SJSA1 (cell line): ENCODE results near the gene ADK. TPM values are rescaled to one million over a fixed set of nuclear protein-coding genes. Genes with fewer than 3 reads are reported as not detected.
"Not testable (repeated sequence)": the region's sequence is repeated elsewhere in the genome, so short reads cannot be mapped to it uniquely, and the experiment has no call there.

Experiments
- DNase-seq, 2 experiments: peaks; one replicate each; pipeline ENCODE4 v3.0.0-alpha.2; 2015 to 2020; ENCODE audit warnings: low spot score in 2 of 2, low read depth in 1 of 2
- H3K27ac ChIP-seq: fragments of 250-450 bp; sonication (Bioruptor Pico); 2 replicates; pipeline ENCODE4 v1.5.1; 2020; ENCODE audit warnings: mild to moderate bottlenecking, moderate library complexity
- H3K27me3 ChIP-seq: fragments of 250-450 bp; sonication (Bioruptor Pico); replicated peaks from 2 replicates; pipeline ENCODE4 v1.5.1; 2020; ENCODE audit warnings: mild to moderate bottlenecking, moderate library complexity
- H3K36me3 ChIP-seq: fragments of 250-450 bp; sonication (Bioruptor Pico); 2 replicates; pipeline ENCODE4 v1.5.1; 2020; ENCODE audit warnings: mild to moderate bottlenecking
- H3K4me1 ChIP-seq: fragments of 250-450 bp; sonication (Bioruptor Pico); replicated peaks from 2 replicates; pipeline ENCODE4 v1.6.1; 2021; ENCODE audit warnings: mild to moderate bottlenecking
- H3K4me3 ChIP-seq: fragments of 250-450 bp; sonication (Bioruptor Pico); 2 replicates; pipeline ENCODE4 v1.5.1; 2020; ENCODE audit warnings: mild to moderate bottlenecking
- H3K9me3 ChIP-seq: fragments of 250-450 bp; sonication (Bioruptor Pico); replicated peaks from 2 replicates; pipeline ENCODE4 v1.5.1; 2020; ENCODE audit warnings: mild to moderate bottlenecking
- total RNA-seq: library from RNA; depleted of rRNA; stranded (reverse); fragments of >200 nt; shearing (Covaris generic); gene quantifications from 2 replicates; pipeline ENCODE4 v1.2.3, GENCODE V29; 2014

Gene ADK
- total RNA-seq, 1 experiment from 2014 or later: 63.0 TPM

DNA sequence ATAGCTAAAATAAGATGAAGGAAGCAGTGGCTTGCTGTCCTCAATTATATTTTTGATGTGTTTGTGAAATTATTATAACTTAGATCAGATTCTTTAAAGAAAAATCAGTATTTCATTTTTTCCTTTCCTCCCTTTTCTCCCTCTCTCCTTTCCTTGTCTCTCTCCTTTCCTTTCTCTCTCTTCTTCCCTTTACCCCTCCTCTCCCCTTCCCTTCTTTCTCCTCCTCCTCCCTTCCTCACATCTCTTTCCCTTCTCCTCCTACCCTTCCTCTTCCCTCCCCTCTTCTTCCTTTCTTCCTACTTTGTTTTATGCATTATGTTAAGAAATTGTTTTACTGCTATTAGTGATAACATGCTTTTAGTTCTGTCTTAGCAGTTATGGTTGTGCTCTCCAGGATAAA lies 171.5 kb downstream of the ADK start:
- H3K27me3 ChIP-seq: no peaks in the 10 kb centered on the region
- H3K4me3 ChIP-seq: no peak overlapping the region
- no peaks in the 10 kb centered on the region for H3K9me3 ChIP-seq
- H3K27ac ChIP-seq: no peak overlapping the region
- 0 out of 2 replicates have a peak, but pooled peaks cover 2% of the 10 kb centered on the region for H3K36me3 ChIP-seq
- no peaks in the 10 kb centered on the region for H3K4me1 ChIP-seq
- no peak for DNase-seq

DNA sequence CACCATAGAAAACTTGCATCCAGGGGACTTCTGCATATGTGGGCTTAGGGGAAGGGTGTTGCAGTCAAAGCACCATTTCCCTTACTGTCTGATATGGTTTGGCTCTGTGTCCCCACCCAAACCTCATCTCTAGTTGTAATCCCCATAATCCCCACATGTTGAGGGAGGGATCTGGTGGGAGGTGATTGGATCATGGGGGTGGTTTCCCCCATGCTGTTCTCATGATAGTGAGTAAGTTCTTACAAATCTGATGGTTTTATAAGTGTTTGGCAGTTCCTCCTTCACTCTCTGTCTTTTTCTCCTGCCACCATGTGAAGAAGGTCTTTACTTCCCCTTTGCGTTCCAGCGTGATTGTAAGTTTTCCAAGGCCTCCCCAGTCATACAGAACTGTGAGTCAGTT lies 177.4 kb downstream of the ADK start:
- H3K4me1 ChIP-seq: no peaks in the 10 kb centered on the region
- no peak overlapping the region for H3K4me3 ChIP-seq
- H3K27ac ChIP-seq: no peak overlapping the region
- no peaks in the 10 kb centered on the region for H3K9me3 ChIP-seq
- DNase-seq: no peak
- no peaks in the 10 kb centered on the region for H3K36me3 ChIP-seq
- no peaks in the 10 kb centered on the region for H3K27me3 ChIP-seq

DNA sequence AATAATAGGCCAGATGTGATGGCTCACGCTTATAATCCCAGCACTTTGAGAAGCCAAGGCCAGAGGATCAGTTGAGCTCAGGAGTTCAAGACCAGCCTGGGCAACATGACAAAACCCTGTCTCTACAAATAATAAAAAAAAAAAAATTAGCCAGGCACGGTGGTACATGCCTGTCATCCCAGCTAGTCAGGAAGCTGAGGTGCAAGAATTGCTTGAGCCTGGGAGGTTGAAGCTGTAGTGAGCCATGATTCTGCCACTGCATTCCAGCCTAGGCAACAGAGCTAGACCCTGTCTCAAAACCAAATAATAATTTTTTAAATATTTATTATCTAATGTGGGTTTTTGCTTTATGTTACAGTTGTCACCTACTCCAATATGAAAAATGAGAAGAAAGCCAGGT lies 178.9 kb downstream of the ADK start:
- DNase-seq: no peak
- no peak overlapping the region for H3K27ac ChIP-seq

GRCh38 chr10:74330646-74331045 lies 179.6 kb downstream of the ADK start:
- Histone ChIP-seq H3K27ac (no peak overlapping the region), H3K4me1 (no peaks in the 10 kb centered on the region), H3K27me3 (no peaks in the 10 kb centered on the region), H3K36me3 (no peaks in the 10 kb centered on the region), H3K4me3 (no peak overlapping the region), H3K9me3 (no peaks in the 10 kb centered on the region)
- no peak for DNase-seq

More for the DNA sequence above, 178.9 kb downstream of the ADK start:
- Histone ChIP-seq H3K36me3 (no peaks in the 10 kb centered on the region), H3K4me3 (no peak overlapping the region), H3K27me3 (no peaks in the 10 kb centered on the region), H3K4me1 (no peaks in the 10 kb centered on the region), H3K9me3 (no peaks in the 10 kb centered on the region)

DNA sequence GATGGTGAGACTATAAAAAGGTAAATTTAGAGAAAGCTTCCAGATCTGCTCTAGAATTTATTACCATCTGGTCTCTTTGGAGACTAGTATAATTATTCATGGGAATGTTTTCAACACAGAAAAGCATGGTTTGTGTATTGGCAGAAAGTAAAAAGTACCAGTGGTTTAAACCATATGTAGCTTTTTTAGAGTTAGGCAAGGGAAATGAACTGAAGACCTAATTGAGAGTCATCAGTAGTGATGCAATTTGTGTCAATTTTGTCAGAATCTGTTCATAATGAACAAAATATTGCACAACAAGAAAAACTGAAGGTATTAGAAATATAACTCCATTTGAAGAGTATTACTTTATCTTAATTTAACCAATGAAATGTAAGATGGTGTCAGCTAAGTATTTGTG lies 181.4 kb downstream of the ADK start:
- Histone ChIP-seq H3K36me3 (no peaks in the 10 kb centered on the region), H3K27ac (no peak overlapping the region), H3K4me3 (no peak overlapping the region), H3K9me3 (no peaks in the 10 kb centered on the region), H3K27me3 (no peaks in the 10 kb centered on the region), H3K4me1 (peaks cover 6% of the 10 kb centered on the region)
- DNase-seq: no peak

- Histone ChIP-seq H3K4me3 (no peak overlapping the region), H3K9me3 (no peaks in the 10 kb centered on the region), H3K27ac (no peak overlapping the region), H3K36me3 (no peaks in the 10 kb centered on the region), H3K27me3 (no peaks in the 10 kb centered on the region), H3K4me1 (peaks cover 6% of the 10 kb centered on the region)
- DNase-seq: no peak
Measured at GRCh38 chr10:74333174-74333573, 182.2 kb downstream of the ADK start.

- H3K9me3 ChIP-seq: no peaks in the 10 kb centered on the region
- no peak overlapping the region for H3K27ac ChIP-seq
- no peaks in the 10 kb centered on the region for H3K36me3 ChIP-seq
- DNase-seq: no peak
- peaks cover 6% of the 10 kb centered on the region for H3K4me1 ChIP-seq
- H3K27me3 ChIP-seq: no peaks in the 10 kb centered on the region
- H3K4me3 ChIP-seq: no peak overlapping the region
Measured at GRCh38 chr10:74334221-74334620, 183.2 kb downstream of the ADK start.

DNA sequence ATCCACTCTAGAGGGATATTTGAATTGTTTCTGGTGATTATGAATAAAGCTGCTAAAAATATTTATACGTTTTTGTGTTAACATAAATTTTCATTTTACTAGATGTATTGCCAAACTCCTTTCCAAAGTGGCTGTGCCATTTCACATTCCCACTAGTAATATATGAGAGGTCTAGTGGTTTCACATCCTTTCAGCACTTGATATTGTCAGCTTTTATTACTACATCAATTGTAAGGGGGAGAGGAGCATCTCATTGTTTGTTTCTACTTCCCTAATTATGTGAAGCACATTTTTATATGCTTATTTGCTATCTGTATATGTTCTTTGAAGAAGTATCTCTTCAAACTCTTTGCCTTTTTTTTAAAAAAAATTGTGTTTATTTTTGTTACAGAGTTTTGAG lies 184.5 kb downstream of the ADK start:
- H3K4me1 ChIP-seq: peaks cover 6% of the 10 kb centered on the region
- H3K9me3 ChIP-seq: no peaks in the 10 kb centered on the region
- H3K27me3 ChIP-seq: no peaks in the 10 kb centered on the region
- H3K27ac ChIP-seq: no peak overlapping the region
- H3K4me3 ChIP-seq: no peak overlapping the region
- DNase-seq: no peak
- H3K36me3 ChIP-seq: no peaks in the 10 kb centered on the region

- Histone ChIP-seq H3K27ac (no peak overlapping the region), H3K4me1 (peaks cover 6% of the 10 kb centered on the region), H3K4me3 (no peak overlapping the region), H3K36me3 (no peaks in the 10 kb centered on the region), H3K9me3 (no peaks in the 10 kb centered on the region), H3K27me3 (no peaks in the 10 kb centered on the region)
- DNase-seq: peak in 1 of 2 experiments; percentile 6
Measured at GRCh38 chr10:74337330-74338016, 186.5 kb downstream of the ADK start.

- H3K27ac ChIP-seq: no peak overlapping the region
- H3K9me3 ChIP-seq: 0 out of 2 replicates have a peak, but pooled peaks cover 9% of the 10 kb centered on the region
- no peaks in the 10 kb centered on the region for H3K27me3 ChIP-seq
- peaks cover 9% of the 10 kb centered on the region for H3K36me3 ChIP-seq
- H3K4me3 ChIP-seq: no peak overlapping the region
- no peak for DNase-seq
- H3K4me1 ChIP-seq: no peaks in the 10 kb centered on the region
Measured at GRCh38 chr10:74342991-74343390, 192.0 kb downstream of the ADK start.

DNA sequence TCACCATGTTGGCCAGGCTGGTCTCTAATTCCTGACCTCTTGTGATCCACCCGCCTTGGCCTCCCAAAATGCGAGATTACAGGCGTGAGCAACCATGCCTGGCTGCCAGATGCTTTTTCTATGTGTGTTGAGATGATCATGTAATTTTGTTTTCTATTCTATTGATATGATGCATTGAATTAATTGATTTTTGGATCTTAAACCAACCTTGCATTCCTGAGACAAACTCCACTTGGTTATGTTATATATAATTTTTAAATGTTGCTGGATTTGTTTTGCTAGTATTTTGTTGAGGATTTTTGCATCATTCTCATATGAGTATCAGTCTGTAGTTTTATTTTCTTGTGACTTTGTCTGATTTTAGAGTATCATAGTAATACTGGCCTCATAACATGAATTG lies 192.8 kb downstream of the ADK start:
- H3K36me3 ChIP-seq: peaks cover 9% of the 10 kb centered on the region
- no peak for DNase-seq
- H3K27ac ChIP-seq: no peak overlapping the region
- 0 out of 2 replicates have a peak, but pooled peaks cover 9% of the 10 kb centered on the region for H3K9me3 ChIP-seq
- no peaks in the 10 kb centered on the region for H3K27me3 ChIP-seq
- H3K4me1 ChIP-seq: no peaks in the 10 kb centered on the region
- H3K4me3 ChIP-seq: no peak overlapping the region

DNA sequence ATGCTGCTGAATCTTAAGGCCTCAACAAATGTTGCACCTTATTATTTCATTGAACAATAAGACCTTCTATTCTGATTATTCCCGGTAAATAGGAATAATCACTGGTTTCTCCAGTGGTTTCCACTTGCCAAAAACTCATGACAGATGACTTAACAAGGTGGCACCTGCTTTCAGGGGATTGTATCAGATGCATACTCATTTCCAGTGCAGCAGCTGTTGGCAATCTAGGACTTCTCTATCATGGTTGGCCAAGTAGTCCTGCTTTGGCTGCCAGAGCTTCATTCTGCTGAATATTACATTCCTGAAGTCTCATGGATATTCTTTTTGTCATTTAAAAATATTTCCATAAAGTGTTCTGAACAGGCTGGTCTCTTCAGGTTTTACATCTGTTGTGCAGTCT lies 193.3 kb downstream of the ADK start:
- H3K4me3 ChIP-seq: no peak overlapping the region
- DNase-seq: no peak
- no peaks in the 10 kb centered on the region for H3K4me1 ChIP-seq
- H3K9me3 ChIP-seq: 0 out of 2 replicates have a peak, but pooled peaks cover 9% of the 10 kb centered on the region
- peaks cover 9% of the 10 kb centered on the region for H3K36me3 ChIP-seq
- H3K27me3 ChIP-seq: no peaks in the 10 kb centered on the region
- no peak overlapping the region for H3K27ac ChIP-seq

GRCh38 chr10:74347522-74347921 lies 196.5 kb downstream of the ADK start:
- H3K27ac ChIP-seq: no peak overlapping the region
- no peak overlapping the region for H3K4me3 ChIP-seq
- DNase-seq: no peak
- 0 out of 2 replicates have a peak, but pooled peaks cover 9% of the 10 kb centered on the region for H3K9me3 ChIP-seq
- H3K4me1 ChIP-seq: no peaks in the 10 kb centered on the region
- H3K36me3 ChIP-seq: peaks cover 9% of the 10 kb centered on the region
- no peaks in the 10 kb centered on the region for H3K27me3 ChIP-seq

- H3K4me3 ChIP-seq, H3K36me3 ChIP-seq, H3K9me3 ChIP-seq, H3K27ac ChIP-seq, DNase-seq, H3K4me1 ChIP-seq, H3K27me3 ChIP-seq: not testable (repeated sequence)
Measured at GRCh38 chr10:74353021-74353420, 202.0 kb downstream of the ADK start.

- Histone ChIP-seq H3K9me3 (no peaks in the 10 kb centered on the region), H3K4me1 (no peaks in the 10 kb centered on the region; the same call in 1 of the 2 replicates), H3K4me3 (no peak overlapping the region), H3K27ac (no peak overlapping the region), H3K36me3 (peaks cover 4% of the 10 kb centered on the region), H3K27me3 (no peaks in the 10 kb centered on the region)
- DNase-seq: no peak
Measured at GRCh38 chr10:74361678-74362077, 210.7 kb downstream of the ADK start.
